Vein endothelial cell (primary cell): ENCODE results near the gene TNFRSF1B. TPM values are rescaled to one million over a fixed set of nuclear protein-coding genes. Genes with fewer than 3 reads are reported as not detected.

Source experiments
- small RNA-seq: library from RNA; depleted of rRNA; stranded (forward); fragments of <200 nt; gene quantifications from one replicate; pipeline ENCODE3, GENCODE V24; 2012
- total RNA-seq: library from RNA; depleted of rRNA; stranded (reverse); fragments of >200 nt; gene quantifications from 2 replicates; pipeline ENCODE4 v1.2.3, GENCODE V29; 2012

TNFRSF1B gene
- total RNA-seq, result 38.6 and 40.5 TPM in 2 replicates

DNA sequence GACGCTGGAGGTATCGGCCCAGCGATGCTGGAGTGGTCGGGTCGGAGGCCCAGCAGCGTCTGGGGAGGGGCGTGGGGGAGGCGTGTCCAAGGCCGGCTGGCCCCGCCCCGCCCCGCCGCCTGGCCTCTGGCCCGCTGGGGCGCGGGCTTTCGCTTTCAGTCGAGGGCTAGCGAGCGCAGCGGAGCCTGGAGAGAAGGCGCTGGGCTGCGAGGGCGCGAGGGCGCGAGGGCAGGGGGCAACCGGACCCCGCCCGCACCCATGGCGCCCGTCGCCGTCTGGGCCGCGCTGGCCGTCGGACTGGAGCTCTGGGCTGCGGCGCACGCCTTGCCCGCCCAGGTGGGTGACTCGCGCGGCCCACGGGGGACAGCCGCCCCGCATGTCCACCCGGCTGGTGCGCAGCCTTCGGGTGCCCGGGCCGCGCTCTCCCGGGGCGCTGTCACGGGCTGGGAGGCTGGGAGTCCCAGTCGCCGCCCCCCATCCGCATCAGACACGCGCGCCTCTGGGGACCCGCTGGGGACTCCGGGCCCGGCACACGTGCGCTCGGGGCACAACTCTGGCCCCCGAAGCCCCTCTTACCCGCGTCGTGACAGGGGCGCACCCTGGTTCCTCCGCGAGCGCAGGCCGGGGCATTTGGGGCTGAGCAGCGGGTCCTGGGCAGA, at the start of gene TNFRSF1B:
Gene TNFRSF1B (plus strand): TSS at position 158 of the 659 bp plus-strand sequence. CDS start 101 bp downstream, at position 259.

DNA sequence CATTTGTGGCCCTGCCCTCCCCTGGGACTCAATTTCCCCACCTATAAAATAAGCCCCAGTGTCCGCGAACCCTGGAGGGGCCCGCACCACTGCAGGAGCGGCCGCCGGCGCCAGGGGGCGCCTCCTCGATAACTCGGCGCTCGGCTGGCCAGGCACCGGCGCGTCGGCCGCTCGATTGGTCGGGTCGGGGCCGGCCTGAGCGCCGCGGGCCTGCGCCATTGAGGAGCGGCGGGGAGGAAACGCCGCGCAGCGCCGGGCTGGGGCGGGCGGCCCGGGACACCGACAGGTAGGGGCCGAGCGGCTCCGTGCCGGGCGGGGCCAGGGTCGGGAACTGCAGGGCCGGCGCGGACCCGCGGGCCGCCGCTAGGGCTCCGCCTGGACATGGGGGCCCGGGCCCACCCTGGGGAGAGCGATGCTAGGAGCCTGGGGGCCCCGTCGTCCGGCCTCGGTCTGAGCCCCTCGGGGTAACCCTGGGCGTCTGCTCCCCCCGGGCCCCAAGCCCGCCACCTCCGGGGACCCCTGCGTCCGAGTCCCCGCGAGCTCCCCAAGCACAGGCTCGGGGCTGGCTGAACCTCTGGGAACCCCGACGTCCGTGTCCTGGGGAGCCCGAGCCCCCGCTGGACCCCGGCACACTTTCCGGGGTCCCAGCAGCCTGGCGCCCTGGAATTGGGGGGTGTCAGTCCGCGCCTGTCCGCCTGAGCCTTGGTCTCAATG, 63.2 kb downstream of the TNFRSF1B start, which contains the start of gene VPS13D:
Gene VPS13D (plus strand): TSS at position 196 of the 714 bp plus-strand sequence. CDS start 4,237 bp downstream, outside the sequence.

Small RNA genes within 50 kb of the gene (small RNA-seq; reads per million reads assigned to genes)
- gene MIR4632 (0.13 reads per million), gene RF00156 (0.34 reads per million, percentile 14 among the genes with 10 or more reads in this experiment)

Other genes starting within 250 kb of the TNFRSF1B start
- 84.7 and 104 TPM in 2 replicates for gene KIAA2013, start 240.6 kb upstream of the TNFRSF1B start, total RNA-seq
- 369 and 460 TPM in 2 replicates for gene PLOD1, start 232.3 kb upstream of the TNFRSF1B start, total RNA-seq
- 72.2 and 81.6 TPM in 2 replicates for gene MFN2, start 186.5 kb upstream of the TNFRSF1B start, total RNA-seq
- 29.1 and 34.3 TPM in 2 replicates for gene MIIP, start 147.5 kb upstream of the TNFRSF1B start, total RNA-seq
- gene TNFRSF8, start 103.7 kb upstream of the TNFRSF1B start, total RNA-seq, result 0.19 TPM in 1 of 2 replicates, not detected in the other
- gene VPS13D, start 63.0 kb downstream of the TNFRSF1B start, total RNA-seq, result 36.4 and 37.9 TPM in 2 replicates